Naive thymus-derived CD4-positive, alpha-beta T cell (primary cell): ENCODE results near the gene MMP12. TPM values are rescaled to one million over a fixed set of nuclear protein-coding genes. Genes with fewer than 3 reads are reported as not detected.

Experiments
- ATAC-seq: fragments of 150-1000 bp; cut with Tn5 transposase; 2 replicates; pipeline ENCODE4 v1.10.0; 2021; ENCODE audit warnings: mild to moderate bottlenecking, moderate library complexity
- CTCF ChIA-PET: fragments of 350-600 bp; sonication (Branson Sonifier 250); formaldehyde crosslinking; loops from one replicate; lab custom pipeline; 2021; ENCODE audit warnings: antibody characterized with exemption; lab: Charles Lee
- POLR2A ChIA-PET: fragments of 350-600 bp; sonication (Branson Sonifier 250); formaldehyde crosslinking; loops from one replicate; lab custom pipeline; 2021; ENCODE audit warnings: antibody characterized with exemption, inconsistent platforms; lab: Charles Lee
- DNase-seq, 9 donors: peaks; one replicate each; pipeline versions ENCODE4 v3.0.0 to v3.0.0-alpha.2; 2020 to 2022; ENCODE audit warnings: mixed read lengths in 1 of 9
- H3K27ac ChIP-seq: one replicate; pipeline ENCODE4 v1.7.0; 2013; ENCODE audit warnings: mild to moderate bottlenecking, low read depth, low read length, moderate library complexity
- H3K27me3 ChIP-seq, 2 donors: one replicate each; pipeline ENCODE4 v1.7.0; 2013; ENCODE audit warnings: low read length in 2 of 2, mild to moderate bottlenecking in 2 of 2, moderate library complexity in 2 of 2; ENCODE audit not compliant: control insufficient read depth in 2 of 2, insufficient read depth in 2 of 2
- H3K36me3 ChIP-seq, 3 experiments: 1 replicate in 2 of 3; 2 replicates in 1 of 3; pipeline ENCODE4 v1.7.0; 2013; ENCODE audit warnings: low read length in 3 of 3, mild to moderate bottlenecking in 3 of 3, moderate library complexity in 1 of 3; ENCODE audit not compliant: insufficient read depth in 3 of 3, control insufficient read depth in 2 of 3
- H3K4me1 ChIP-seq, 2 donors: one replicate each; pipeline ENCODE4 v1.7.0; 2013; ENCODE audit warnings: low read length in 2 of 2, mild to moderate bottlenecking in 2 of 2, moderate library complexity in 1 of 2; ENCODE audit not compliant: control insufficient read depth in 2 of 2, insufficient read depth in 2 of 2
- H3K4me3 ChIP-seq: 2 replicates; pipeline ENCODE4 v1.7.0; 2013; ENCODE audit warnings: mild to moderate bottlenecking, low read length
- H3K9me3 ChIP-seq, 3 experiments: 1 replicate in 2 of 3; 2 replicates in 1 of 3; pipeline ENCODE4 v1.7.0; 2013; ENCODE audit warnings: low read length in 3 of 3; ENCODE audit not compliant: control insufficient read depth in 2 of 3
- H3K27ac Mint-ChIP-seq, 9 donors: one replicate each; pipeline ENCODE4 v1.8.0; 2020 to 2022; ENCODE audit warnings: mixed read lengths in 9 of 9, mild to moderate bottlenecking in 8 of 9, moderate library complexity in 5 of 9, inconsistent platforms in 2 of 9
- H3K27me3 Mint-ChIP-seq, 5 donors: one replicate each; pipeline ENCODE4 v1.8.0; 2021 to 2022; ENCODE audit warnings: mixed read lengths in 5 of 5, mild to moderate bottlenecking in 1 of 5
- H3K36me3 Mint-ChIP-seq, 5 donors: one replicate each; pipeline ENCODE4 v1.8.0; 2020 to 2022; ENCODE audit warnings: mixed read lengths in 5 of 5, mild to moderate bottlenecking in 3 of 5, inconsistent platforms in 1 of 5
- H3K4me1 Mint-ChIP-seq, 7 donors: one replicate each; pipeline ENCODE4 v1.8.0; 2020 to 2022; ENCODE audit warnings: mixed read lengths in 7 of 7, mild to moderate bottlenecking in 3 of 7, inconsistent platforms in 1 of 7
- H3K4me3 Mint-ChIP-seq, 10 donors: one replicate each; pipeline ENCODE4 v1.8.0; 2020 to 2022; ENCODE audit warnings: mild to moderate bottlenecking in 10 of 10, mixed read lengths in 10 of 10, moderate library complexity in 6 of 10, inconsistent platforms in 2 of 10
- H3K9me3 Mint-ChIP-seq, 11 donors: one replicate each; pipeline ENCODE4 v1.8.0; 2020 to 2022; ENCODE audit warnings: mixed read lengths in 11 of 11, mild to moderate bottlenecking in 4 of 11, inconsistent platforms in 1 of 11, moderate library complexity in 1 of 11
- intact Hi-C, 2 donors: fragments of 100-400 bp; cut with micrococcal nuclease; formaldehyde crosslinking; loops; one replicate each; pipeline ENCODE4 v1.15.1; 2023
- polyA plus RNA-seq, 2 donors: library from polyadenylated mRNA; unstranded; fragments of 300-500 nt; fragmentation: Illumina TruSeq; gene quantifications; one replicate each; pipeline ENCODE4 v1.2.3, GENCODE V29; 2021
- total RNA-seq, 6 experiments: library from RNA in 5 of 6; stranded (reverse) in 5 of 6; gene quantifications; 1 replicate in 5 of 6; 2 replicates in 1 of 6; pipeline ENCODE4 v1.2.3 and lab custom pipeline; 2021 to 2026

The MMP12 gene
- total and polyA plus RNA-seq, 7 experiments from 2014 or later, result not detected

DNA sequence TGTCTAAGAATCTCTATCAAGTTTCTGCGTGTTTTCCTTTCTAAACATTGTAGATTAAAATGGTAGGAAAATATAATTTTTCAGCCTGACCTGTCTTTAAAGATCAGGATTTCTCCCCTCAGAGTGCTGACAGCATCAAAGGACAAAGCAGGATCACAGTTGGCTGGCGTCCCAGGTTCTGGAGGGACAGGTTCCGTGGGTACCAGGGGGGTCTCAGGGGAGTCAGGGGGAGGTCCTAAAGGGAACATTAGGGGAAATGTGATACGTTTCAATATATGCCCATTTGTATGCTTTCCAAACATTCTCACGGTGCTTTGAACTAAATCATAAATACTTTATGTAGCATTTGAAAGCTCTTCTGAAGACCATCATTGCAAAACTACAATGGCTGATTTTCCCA, 34.8 kb downstream of the MMP12 start:
- H3K9me3 ChIP-seq, result no peaks in the 10 kb centered on the region
- peaks cover 0 to 3% of the 10 kb centered on the region in 2 donors for H3K27me3 ChIP-seq
- H3K27ac ChIP-seq, result no peak overlapping the region
- Mint-ChIP-seq H3K4me3 (no peak overlapping the region), H3K9me3 (peaks cover 0 to 5% (median 0%) of the 10 kb centered on the region in 11 donors), H3K27me3 (peaks cover 0 to 17% (median 9%) of the 10 kb centered on the region in 5 donors), H3K36me3 (no peaks in the 10 kb centered on the region), H3K4me1 (no peaks in the 10 kb centered on the region), H3K27ac (no peak overlapping the region)
- intact Hi-C loops, result no loop called here
- DNase-seq (no peak), ATAC-seq (no peak)
- ChIA-PET CTCF (no interaction called here), POLR2A (no interaction called here)
- H3K4me1 ChIP-seq, result no peaks in the 10 kb centered on the region
- no peaks in the 10 kb centered on the region for H3K36me3 ChIP-seq
- H3K4me3 ChIP-seq, result no peak overlapping the region

DNA sequence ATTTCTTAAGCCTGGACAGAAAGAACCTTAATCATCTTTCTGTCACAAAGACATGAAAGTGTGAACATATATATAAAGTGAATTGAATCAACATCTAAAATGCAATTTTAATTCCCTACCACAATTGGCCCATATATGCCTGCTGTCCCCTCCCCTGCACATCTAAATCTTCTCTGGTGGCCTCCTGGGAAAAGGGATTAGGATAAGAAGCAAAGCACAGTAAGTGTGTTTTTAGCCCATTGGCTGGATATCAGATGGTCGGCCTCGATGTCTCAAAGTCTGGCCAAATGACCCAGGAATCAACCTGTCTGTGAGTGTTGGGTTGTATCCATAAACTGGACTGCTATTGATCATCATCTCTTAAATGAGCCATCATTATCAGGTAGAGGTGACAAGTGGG, 37.1 kb downstream of the MMP12 start:
- peaks cover 0 to 5% (median 0%) of the 10 kb centered on the region in 11 donors for H3K9me3 Mint-ChIP-seq
- POLR2A ChIA-PET, result no interaction called here
- H3K4me1 Mint-ChIP-seq, result no peaks in the 10 kb centered on the region
- CTCF ChIA-PET, result no interaction called here
- no peak overlapping the region for H3K27ac Mint-ChIP-seq
- no peak for DNase-seq
- H3K4me3 Mint-ChIP-seq, result no peak overlapping the region
- intact Hi-C loops, result no loop called here
- H3K4me1 ChIP-seq, result no peaks in the 10 kb centered on the region
- H3K4me3 ChIP-seq, result no peak overlapping the region
- no peaks in the 10 kb centered on the region for H3K36me3 Mint-ChIP-seq
- ATAC-seq, result no peak
- H3K27me3 ChIP-seq, result no peaks in the 10 kb centered on the region
- H3K27ac ChIP-seq, result no peak overlapping the region
- H3K36me3 ChIP-seq, result no peaks in the 10 kb centered on the region
- H3K27me3 Mint-ChIP-seq, result peaks cover 6 to 17% (median 8%) of the 10 kb centered on the region in 5 donors
- no peaks in the 10 kb centered on the region for H3K9me3 ChIP-seq

DNA sequence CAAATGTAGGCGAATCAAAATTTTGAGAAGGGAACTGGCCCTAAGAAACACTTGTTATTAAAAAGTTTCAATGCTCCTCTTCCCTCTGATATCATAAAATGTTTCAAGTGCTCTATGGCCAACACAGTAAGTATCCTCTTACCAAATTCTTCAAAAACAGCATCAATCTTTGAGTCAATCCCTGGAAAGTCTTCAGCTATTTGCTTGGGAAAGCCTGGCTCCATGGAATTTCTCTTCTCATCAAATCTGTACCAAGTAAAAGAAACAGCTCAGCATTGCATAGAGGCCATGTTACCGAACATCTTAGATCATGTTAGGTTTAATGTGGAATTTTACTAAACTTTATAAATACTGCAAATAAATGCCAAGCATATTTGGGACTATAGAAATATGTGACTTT, 37.6 kb downstream of the MMP12 start:
- Mint-ChIP-seq H3K27me3 (peaks cover 9 to 22% (median 11%) of the 10 kb centered on the region in 5 donors), H3K4me3 (no peak overlapping the region), H3K36me3 (no peaks in the 10 kb centered on the region), H3K9me3 (peaks cover 0 to 5% (median 0%) of the 10 kb centered on the region in 11 donors), H3K4me1 (no peaks in the 10 kb centered on the region), H3K27ac (no peak overlapping the region)
- DNase-seq (no peak), ATAC-seq (no peak)
- Histone ChIP-seq H3K27me3 (no peaks in the 10 kb centered on the region), H3K4me3 (no peak overlapping the region), H3K4me1 (no peaks in the 10 kb centered on the region), H3K36me3 (no peaks in the 10 kb centered on the region), H3K27ac (no peak overlapping the region), H3K9me3 (no peaks in the 10 kb centered on the region)
- POLR2A ChIA-PET, result no interaction called here
- intact Hi-C loops, result no loop called here
- CTCF ChIA-PET, result no interaction called here

DNA sequence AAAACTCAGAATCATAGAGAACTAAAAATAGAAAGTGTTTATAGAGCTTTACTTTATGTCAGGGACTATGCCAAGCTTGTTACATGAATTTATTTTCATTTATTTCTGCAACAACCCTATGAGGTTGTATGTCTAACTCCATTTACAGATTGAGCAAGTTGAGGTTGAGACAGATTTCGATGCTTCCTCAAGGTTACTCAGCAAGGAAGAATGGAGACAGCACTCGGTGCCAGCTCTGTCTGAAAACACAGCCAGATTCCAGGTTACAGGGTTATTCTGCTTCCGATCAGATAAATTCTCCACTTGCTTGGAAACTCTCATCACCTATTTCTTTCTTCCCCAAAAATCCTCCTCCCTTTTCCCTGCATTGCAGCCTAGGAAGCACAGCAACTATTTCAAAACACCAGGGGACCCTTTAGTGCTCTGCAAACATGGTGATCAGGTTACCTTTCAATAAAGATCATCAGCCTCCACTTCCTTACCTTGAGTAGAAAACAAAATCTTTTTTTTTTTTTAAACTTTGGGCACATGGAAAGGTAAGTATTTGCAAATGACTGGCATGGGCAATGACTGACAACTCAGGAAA, 38.4 kb downstream of the MMP12 start:
- no peaks in the 10 kb centered on the region for H3K4me1 Mint-ChIP-seq
- POLR2A ChIA-PET, result no interaction called here

DNA sequence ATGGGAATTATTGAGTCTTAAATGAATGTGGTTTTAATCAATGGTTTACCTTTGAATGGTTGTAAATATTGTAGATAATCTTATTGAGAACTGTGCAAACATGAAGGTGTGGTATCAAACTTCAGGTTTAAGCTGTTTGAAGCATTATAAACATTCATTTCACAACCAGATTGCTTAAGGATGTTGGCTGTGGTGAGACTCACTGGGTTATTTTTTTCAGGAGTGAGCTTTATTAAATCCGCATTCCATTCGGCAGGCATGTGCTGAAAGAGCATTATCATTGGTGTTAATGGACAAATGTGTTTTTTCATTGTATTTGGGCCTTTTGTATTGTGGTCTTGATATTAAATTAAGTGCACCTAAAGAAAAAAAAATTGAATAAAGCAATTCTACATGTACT, 41.1 kb downstream of the MMP12 start:
- intact Hi-C loops, result no loop called here

More for the DNA sequence above, 38.4 kb downstream of the MMP12 start:
- H3K36me3 Mint-ChIP-seq, result no peaks in the 10 kb centered on the region
- Histone ChIP-seq H3K4me3 (no peak overlapping the region), H3K27me3 (no peaks in the 10 kb centered on the region), H3K36me3 (no peaks in the 10 kb centered on the region), H3K27ac (no peak overlapping the region), H3K4me1 (no peaks in the 10 kb centered on the region), H3K9me3 (no peaks in the 10 kb centered on the region)
- ATAC-seq (no peak), DNase-seq (no peak)
- intact Hi-C loops, result no loop called here
- H3K4me3 Mint-ChIP-seq, result no peak overlapping the region
- H3K9me3 Mint-ChIP-seq, result peaks cover 0 to 5% (median 0%) of the 10 kb centered on the region in 11 donors
- H3K27ac Mint-ChIP-seq, result no peak overlapping the region
- H3K27me3 Mint-ChIP-seq, result peaks cover 16 to 29% (median 19%) of the 10 kb centered on the region in 5 donors
- CTCF ChIA-PET, result no interaction called here

DNA sequence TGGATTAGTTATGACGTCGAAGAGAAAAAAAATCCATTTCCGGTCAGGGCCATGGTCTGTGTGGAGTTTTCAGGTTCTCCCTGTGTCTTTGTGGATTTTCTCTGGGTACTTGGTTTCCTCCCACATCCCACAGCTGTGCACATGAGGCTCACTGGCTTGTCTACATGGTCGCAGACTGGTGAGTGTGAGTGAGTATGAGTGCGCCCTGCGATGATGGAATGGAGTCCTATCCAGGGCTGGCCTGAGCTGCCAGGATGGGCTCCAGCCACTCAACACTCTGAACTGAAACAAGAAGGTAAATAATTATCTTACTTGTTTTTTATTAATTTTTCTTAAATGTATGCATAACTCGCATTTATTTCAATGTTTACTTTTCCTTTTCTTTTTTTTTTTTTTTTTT, 42.2 kb downstream of the MMP12 start:
- ATAC-seq (no peak), DNase-seq (no peak)
- H3K4me1 ChIP-seq, result no peaks in the 10 kb centered on the region
- ChIA-PET POLR2A (no interaction called here), CTCF (no interaction called here)
- no peak overlapping the region for H3K4me3 Mint-ChIP-seq
- peaks cover 0 to 4% (median 0%) of the 10 kb centered on the region in 11 donors for H3K9me3 Mint-ChIP-seq
- H3K36me3 ChIP-seq, result no peaks in the 10 kb centered on the region
- intact Hi-C loops, result no loop called here
- H3K4me1 Mint-ChIP-seq, result peaks cover 0 to 2% (median 0%) of the 10 kb centered on the region in 7 donors
- H3K27me3 ChIP-seq, result no peaks in the 10 kb centered on the region
- no peak overlapping the region for H3K27ac Mint-ChIP-seq
- H3K27ac ChIP-seq, result no peak overlapping the region
- H3K9me3 ChIP-seq, result no peaks in the 10 kb centered on the region
- no peaks in the 10 kb centered on the region for H3K36me3 Mint-ChIP-seq
- no peak overlapping the region for H3K4me3 ChIP-seq
- H3K27me3 Mint-ChIP-seq, result peaks cover 34 to 40% (median 37%) of the 10 kb centered on the region in 5 donors

More for the DNA sequence above, 41.1 kb downstream of the MMP12 start:
- no peak overlapping the region for H3K4me3 ChIP-seq
- no peaks in the 10 kb centered on the region for H3K27me3 ChIP-seq
- no peak overlapping the region for H3K27ac ChIP-seq
- no peak for DNase-seq
- H3K36me3 ChIP-seq, result no peaks in the 10 kb centered on the region
- Mint-ChIP-seq H3K36me3 (no peaks in the 10 kb centered on the region), H3K27ac (no peak overlapping the region), H3K4me3 (no peak overlapping the region), H3K9me3 (peaks cover 0 to 5% (median 0%) of the 10 kb centered on the region in 11 donors), H3K27me3 (peaks cover 34 to 45% (median 38%) of the 10 kb centered on the region in 5 donors), H3K4me1 (peaks cover 0 to 2% (median 0%) of the 10 kb centered on the region in 7 donors)
- H3K9me3 ChIP-seq, result no peaks in the 10 kb centered on the region
- ChIA-PET POLR2A (no interaction called here), CTCF (no interaction called here)
- H3K4me1 ChIP-seq, result no peaks in the 10 kb centered on the region
- no peak for ATAC-seq
